HEK293 (cell line): ENCODE data around the gene DNAJB6.

Experiments
- GLI2 ChIP-seq: fragments of 450-650 bp; formaldehyde crosslinking; IDR thresholded peaks from 2 replicates; pipeline ENCODE4; 2017; ENCODE audit warnings: missing biosample characterization, missing genetic modification characterization, low read depth, borderline replicate concordance
- HOXC10 ChIP-seq: sonication (generic); formaldehyde crosslinking; IDR thresholded peaks from 2 replicates; pipeline ENCODE4 v1.8.1; 2023; ENCODE audit warnings: mild to moderate bottlenecking, missing genetic modification reagents
- RBAK ChIP-seq: fragments of 450-650 bp; formaldehyde crosslinking; IDR thresholded peaks from 2 replicates; pipeline ENCODE4 v1.5.1; 2016; ENCODE audit warnings: missing biosample characterization, missing genetic modification characterization
- SALL2 ChIP-seq: fragments of 450-650 bp; formaldehyde crosslinking; IDR thresholded peaks from 2 replicates; pipeline ENCODE4 v1.5.0; 2017; ENCODE audit warnings: missing biosample characterization, mild to moderate bottlenecking, missing genetic modification characterization, borderline replicate concordance
- TCF7L2 ChIP-seq: IDR thresholded peaks from 2 replicates; pipeline ENCODE4 v1.6.1; 2011; ENCODE audit warnings: low read depth, mild to moderate bottlenecking, inconsistent platforms, low read length, moderate library complexity, borderline replicate concordance
- ZBTB7A ChIP-seq: fragments of 450-650 bp; formaldehyde crosslinking; IDR thresholded peaks from 2 replicates; pipeline ENCODE4 v1.5.1; 2016; ENCODE audit warnings: low read depth, missing biosample characterization, missing genetic modification characterization
- ZNF10 ChIP-seq: fragments of 450-650 bp; formaldehyde crosslinking; IDR thresholded peaks from 2 replicates; pipeline ENCODE4 v1.5.1; 2017; ENCODE audit warnings: missing biosample characterization, missing genetic modification characterization
- ZNF404 ChIP-seq: fragments of 450-650 bp; formaldehyde crosslinking; IDR thresholded peaks from 2 replicates; pipeline ENCODE4 v1.5.1; 2017; ENCODE audit warnings: missing biosample characterization, missing genetic modification characterization
- TF ChIP-seq, protein P1 (sequence below): fragments of 450-650 bp; formaldehyde crosslinking; IDR thresholded peaks from 2 replicates; pipeline ENCODE4 v1.5.1; 2016; ENCODE audit warnings: missing biosample characterization, missing genetic modification characterization
- TF ChIP-seq, protein P2 (sequence below): fragments of 450-650 bp; formaldehyde crosslinking; IDR thresholded peaks from 2 replicates; pipeline ENCODE4 v1.5.1; 2016; ENCODE audit warnings: missing biosample characterization, missing genetic modification characterization

DNA sequence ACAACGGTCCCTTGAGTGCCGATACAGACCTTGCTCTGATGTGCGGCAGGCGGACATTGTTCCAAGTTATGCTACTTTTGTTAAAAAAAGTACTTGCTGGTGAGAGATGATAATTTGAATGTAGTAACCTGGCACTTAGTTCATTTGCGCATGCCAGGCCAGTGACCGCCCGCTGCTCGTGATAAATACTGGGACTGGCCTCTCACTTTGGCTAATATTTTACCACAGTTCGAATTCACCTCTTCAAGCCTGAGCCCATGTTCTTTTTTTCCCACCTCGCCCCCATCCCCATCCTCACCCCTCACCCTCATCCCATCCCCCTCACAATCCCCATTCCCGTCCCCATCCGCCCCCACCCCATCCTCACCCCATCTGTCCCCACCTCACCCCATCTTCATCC is 126.4 kb downstream of the DNAJB6 start:
- TF ChIP-seq, protein P1, sequence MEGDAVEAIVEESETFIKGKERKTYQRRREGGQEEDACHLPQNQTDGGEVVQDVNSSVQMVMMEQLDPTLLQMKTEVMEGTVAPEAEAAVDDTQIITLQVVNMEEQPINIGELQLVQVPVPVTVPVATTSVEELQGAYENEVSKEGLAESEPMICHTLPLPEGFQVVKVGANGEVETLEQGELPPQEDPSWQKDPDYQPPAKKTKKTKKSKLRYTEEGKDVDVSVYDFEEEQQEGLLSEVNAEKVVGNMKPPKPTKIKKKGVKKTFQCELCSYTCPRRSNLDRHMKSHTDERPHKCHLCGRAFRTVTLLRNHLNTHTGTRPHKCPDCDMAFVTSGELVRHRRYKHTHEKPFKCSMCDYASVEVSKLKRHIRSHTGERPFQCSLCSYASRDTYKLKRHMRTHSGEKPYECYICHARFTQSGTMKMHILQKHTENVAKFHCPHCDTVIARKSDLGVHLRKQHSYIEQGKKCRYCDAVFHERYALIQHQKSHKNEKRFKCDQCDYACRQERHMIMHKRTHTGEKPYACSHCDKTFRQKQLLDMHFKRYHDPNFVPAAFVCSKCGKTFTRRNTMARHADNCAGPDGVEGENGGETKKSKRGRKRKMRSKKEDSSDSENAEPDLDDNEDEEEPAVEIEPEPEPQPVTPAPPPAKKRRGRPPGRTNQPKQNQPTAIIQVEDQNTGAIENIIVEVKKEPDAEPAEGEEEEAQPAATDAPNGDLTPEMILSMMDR (tag by site-specific recombination) = no peak
- TF ChIP-seq SALL2 (no peak), ZNF404 (tag by site-specific recombination) (no peak), ZNF10 (tag by site-specific recombination) (no peak), HOXC10 (CRISPR knock-in tag) (no peak), GLI2 (tag by site-specific recombination) (no peak), RBAK (tag by site-specific recombination) (no peak), TCF7L2 (no peak), ZBTB7A (tag by site-specific recombination) (no peak)
- TF ChIP-seq, protein P2, sequence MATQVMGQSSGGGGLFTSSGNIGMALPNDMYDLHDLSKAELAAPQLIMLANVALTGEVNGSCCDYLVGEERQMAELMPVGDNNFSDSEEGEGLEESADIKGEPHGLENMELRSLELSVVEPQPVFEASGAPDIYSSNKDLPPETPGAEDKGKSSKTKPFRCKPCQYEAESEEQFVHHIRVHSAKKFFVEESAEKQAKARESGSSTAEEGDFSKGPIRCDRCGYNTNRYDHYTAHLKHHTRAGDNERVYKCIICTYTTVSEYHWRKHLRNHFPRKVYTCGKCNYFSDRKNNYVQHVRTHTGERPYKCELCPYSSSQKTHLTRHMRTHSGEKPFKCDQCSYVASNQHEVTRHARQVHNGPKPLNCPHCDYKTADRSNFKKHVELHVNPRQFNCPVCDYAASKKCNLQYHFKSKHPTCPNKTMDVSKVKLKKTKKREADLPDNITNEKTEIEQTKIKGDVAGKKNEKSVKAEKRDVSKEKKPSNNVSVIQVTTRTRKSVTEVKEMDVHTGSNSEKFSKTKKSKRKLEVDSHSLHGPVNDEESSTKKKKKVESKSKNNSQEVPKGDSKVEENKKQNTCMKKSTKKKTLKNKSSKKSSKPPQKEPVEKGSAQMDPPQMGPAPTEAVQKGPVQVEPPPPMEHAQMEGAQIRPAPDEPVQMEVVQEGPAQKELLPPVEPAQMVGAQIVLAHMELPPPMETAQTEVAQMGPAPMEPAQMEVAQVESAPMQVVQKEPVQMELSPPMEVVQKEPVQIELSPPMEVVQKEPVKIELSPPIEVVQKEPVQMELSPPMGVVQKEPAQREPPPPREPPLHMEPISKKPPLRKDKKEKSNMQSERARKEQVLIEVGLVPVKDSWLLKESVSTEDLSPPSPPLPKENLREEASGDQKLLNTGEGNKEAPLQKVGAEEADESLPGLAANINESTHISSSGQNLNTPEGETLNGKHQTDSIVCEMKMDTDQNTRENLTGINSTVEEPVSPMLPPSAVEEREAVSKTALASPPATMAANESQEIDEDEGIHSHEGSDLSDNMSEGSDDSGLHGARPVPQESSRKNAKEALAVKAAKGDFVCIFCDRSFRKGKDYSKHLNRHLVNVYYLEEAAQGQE = no peak
